ENCODE results near the gene M1AP.

M1AP gene

GRCh38 chr2:74515981-74516633, 132.0 kb downstream of the M1AP start:
- DNase-seq = peak; percentile 47 to 82 (median 60)

GRCh38 chr2:74515271-74515980, 132.7 kb downstream of the M1AP start:
- DNase-seq = peak in 1 of 5 donors; percentile 34

DNA sequence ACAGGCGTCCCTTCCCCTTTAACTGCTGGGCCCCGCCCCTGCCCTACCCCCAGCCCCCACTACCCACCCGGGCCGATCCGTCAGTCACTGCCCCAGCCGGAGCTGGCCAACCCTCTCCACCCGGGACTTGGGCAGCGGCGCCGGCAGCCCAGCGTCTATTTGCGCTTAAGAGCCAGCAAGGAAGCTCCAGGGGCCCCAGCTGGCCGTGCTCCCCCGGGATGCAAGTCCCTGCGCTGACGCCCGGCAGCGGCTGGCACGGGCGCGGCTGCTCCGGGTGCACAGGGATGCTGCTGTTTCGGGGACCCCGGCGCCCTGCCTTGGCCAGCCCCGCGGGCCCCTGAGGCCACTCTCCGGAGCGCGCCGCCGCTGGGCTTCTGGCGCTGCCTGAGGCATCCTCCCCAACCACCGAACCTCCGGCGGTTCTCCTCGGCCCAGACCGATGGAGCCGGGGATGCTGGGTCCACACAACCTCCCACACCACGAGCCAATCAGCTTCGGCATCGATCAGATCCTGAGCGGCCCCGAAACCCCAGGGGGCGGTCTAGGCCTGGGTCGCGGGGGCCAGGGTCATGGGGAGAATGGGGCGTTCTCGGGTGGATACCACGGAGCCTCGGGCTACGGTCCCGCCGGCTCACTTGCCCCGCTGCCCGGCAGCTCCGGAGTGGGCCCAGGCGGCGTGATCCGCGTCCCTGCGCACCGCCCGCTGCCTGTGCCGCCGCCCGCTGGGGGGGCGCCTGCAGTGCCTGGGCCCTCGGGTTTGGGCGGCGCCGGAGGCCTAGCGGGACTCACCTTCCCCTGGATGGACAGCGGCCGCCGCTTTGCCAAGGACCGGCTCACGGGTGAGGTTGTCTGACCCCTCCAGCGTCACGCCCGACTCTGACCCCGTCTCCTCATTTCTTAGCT, 133.5 kb downstream of the M1AP start, which contains the start of gene TLX2:
Gene TLX2, plus strand, starts transcription at position 83 of the 903 bp plus-strand sequence. Its CDS starts 357 bp downstream, at position 440.
- peak in 1 of 5 donors; percentile 17 for DNase-seq

GRCh38 chr2:74513605-74514367, 134.3 kb downstream of the M1AP start:
- peak in 1 of 5 donors; percentile 69 for DNase-seq

- no peak for DNase-seq
Measured at GRCh38 chr2:74512744-74513604, 135.2 kb downstream of the M1AP start.

DNA sequence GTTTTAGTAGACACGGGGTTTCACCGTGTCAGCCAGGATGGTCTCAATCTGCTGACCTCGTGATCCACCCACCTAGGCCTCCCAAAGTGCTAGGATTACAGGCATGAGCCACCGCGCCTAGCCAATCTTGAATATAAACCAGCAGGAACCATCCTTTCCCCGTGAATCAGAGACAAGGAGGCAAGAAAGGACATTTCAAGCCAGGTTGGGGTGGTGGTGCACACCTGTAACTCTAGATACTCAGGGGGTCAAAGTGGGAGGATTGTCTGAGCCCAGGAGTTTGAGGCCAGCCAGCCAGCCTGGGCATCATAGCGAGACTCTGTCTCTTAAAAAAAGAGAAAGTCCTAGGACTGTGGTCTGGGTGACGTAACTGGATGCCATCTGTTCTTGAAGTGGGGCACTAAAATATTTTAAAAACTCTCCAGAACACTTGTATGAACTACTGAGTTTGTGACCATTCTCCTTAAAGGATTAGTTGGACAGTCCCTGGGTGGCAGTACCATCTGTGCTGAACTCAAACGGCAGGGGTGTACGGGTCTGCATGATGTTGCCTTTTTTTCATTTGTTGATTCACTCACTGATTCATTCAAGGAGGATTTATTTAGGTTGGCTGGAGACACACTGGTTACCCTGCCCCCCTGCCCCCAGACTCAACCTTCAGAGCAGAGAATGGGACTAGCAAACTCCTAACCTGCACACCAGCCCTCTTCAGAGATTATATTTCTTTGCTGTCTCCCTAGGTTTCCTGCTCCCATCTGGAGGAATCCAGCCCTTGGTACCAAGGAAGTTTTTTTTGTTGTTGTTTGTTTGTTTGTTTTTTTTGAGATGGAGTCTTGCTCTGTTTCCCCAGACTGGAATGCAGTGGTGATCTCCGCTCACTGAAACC, 136.8 kb downstream of the M1AP start:
- no peak for DNase-seq

- DNase-seq = no peak
Measured at GRCh38 chr2:74510272-74510671, 137.9 kb downstream of the M1AP start.

DNA sequence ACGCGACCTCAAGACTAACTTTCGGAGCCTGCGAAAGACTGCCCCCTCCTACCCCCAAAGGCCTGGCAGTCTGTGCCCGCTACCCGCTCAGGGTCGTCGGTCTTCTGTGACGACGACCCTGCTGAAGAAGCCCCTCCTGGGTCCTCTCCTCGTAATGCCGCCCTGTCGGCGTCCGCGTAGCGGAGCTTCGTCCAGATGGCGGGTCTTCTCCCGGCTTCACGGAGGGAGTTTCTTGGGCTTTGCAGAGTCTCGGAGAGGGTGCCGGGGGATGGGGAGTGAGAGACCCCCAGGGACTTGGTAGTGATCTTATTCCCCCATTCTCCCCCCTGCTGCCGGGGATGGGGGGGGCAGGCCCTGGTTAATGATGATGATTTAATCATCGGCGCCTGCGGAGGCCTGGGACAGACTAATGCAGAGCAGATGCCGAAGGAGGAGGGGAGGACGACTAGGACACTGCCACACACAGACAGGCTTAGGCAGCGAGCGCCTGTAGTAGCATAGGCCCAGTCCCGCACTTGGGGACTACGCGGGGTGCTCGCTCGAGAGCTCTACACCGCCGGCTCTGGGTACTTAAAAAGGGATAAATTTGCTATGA, 140.1 kb downstream of the M1AP start:
- no peak for DNase-seq
